ENCODE results near the gene AOPEP.

Gene AOPEP

DNA sequence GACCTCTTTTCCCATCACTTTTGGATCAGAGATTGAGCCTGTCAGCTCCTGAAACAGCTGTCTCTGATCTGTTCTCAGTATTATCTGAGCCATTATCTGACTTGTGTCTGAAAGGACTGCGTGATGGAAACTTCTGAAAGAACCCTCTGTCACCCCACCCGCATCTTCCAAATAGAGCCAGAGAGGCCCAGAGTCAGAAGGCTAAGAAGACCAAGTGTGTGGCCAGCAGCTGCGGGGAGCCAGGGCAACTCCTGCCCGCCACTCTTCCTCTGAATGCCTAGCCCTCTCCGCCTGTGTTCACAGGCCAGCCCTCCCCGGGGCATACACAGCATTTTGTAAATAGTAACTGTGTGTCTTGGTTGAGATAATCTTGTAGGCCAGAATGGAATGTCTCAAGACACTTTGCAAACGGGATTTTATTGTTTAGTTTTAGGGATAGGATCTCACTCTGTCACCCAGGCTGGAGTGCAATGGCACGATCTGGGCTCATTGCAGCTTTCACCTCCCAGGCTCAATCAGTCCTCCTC is 92.7 kb downstream of the AOPEP start:
- no peak for TF ChIP-seq ZFX (IDR thresholded peaks at IDR 0.05)
- TF ChIP-seq, protein P1, sequence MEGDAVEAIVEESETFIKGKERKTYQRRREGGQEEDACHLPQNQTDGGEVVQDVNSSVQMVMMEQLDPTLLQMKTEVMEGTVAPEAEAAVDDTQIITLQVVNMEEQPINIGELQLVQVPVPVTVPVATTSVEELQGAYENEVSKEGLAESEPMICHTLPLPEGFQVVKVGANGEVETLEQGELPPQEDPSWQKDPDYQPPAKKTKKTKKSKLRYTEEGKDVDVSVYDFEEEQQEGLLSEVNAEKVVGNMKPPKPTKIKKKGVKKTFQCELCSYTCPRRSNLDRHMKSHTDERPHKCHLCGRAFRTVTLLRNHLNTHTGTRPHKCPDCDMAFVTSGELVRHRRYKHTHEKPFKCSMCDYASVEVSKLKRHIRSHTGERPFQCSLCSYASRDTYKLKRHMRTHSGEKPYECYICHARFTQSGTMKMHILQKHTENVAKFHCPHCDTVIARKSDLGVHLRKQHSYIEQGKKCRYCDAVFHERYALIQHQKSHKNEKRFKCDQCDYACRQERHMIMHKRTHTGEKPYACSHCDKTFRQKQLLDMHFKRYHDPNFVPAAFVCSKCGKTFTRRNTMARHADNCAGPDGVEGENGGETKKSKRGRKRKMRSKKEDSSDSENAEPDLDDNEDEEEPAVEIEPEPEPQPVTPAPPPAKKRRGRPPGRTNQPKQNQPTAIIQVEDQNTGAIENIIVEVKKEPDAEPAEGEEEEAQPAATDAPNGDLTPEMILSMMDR (conservative IDR thresholded peaks at IDR 0.05) = no peak
- H3K27ac ChIP-seq = no peak overlapping the region

- no peak overlapping the region for H3K27ac ChIP-seq
- no peak for TF ChIP-seq ZFX (IDR thresholded peaks at IDR 0.05)
- TF ChIP-seq, protein P1 (conservative IDR thresholded peaks at IDR 0.05) = no peak
These were observed 94.8 kb downstream of the AOPEP start for GRCh38 chr9:94821098-94821887.

DNA sequence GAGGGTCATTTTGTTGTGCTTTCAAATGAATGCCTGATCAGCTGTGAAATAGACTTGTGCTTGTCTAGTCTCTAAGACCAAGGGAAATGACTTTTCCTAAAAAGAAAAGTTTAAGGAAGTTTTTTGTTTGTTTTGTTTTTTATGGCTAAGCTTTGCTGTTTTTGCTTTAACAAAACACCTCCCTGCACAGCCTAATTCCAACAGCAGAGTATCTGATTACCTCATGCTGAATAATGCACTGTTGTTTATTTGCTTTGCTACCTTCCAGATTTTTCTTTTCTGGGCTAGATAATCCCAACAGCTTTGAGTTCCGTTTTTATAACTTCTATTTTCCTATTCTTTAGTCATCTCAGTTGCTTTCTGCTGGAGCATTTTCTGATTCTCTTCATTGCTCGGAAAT is 95.8 kb downstream of the AOPEP start:
- TF ChIP-seq, protein P1 (conservative IDR thresholded peaks at IDR 0.05) = no peak
- no peak overlapping the region for H3K27ac ChIP-seq

DNA sequence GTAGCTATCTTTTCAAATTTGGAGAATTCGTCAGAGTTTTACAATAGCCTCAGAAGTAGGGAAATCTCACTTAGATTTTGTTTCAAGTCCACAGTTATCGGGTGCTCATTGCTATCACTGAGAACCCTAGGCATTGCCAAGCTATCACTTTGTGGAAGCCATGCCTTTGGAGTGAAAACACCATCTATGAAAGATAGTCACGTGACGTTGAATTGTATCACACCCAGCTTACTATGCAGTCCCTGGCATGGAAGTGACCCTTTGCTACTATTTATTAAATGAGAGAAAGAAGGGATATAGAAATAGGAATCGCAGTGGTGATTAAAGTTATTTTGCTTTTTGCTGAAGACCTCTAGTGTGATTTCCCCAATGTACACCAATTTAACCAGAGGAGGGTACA is 97.2 kb downstream of the AOPEP start:
- no peak overlapping the region for H3K27ac ChIP-seq

DNA sequence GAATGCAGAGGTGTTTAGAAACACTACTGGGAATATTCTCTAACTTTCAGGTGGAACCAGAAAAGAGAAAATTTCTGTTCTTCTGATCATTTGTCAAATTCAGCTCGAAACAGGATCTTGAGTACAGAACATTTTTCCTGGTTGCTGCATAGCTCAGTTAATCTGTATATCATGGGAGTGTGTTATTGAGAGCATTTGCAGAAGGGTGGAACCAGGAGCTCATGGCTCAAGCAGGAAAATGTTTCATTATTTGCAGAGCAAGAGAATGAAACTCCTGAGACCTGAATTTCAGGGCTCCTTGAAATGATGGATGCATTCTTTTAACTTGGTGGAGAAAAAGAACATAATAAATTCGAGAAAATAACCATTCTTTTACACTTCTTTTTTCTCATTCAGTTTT is 97.9 kb downstream of the AOPEP start:
- no peak overlapping the region for H3K27ac ChIP-seq
- TF ChIP-seq, protein P1 (conservative IDR thresholded peaks at IDR 0.05) = no peak
- TF ChIP-seq ZFX (IDR thresholded peaks at IDR 0.05) = no peak

More for the DNA sequence above, 97.2 kb downstream of the AOPEP start:
- no peak for TF ChIP-seq ZFX (IDR thresholded peaks at IDR 0.05)
- TF ChIP-seq, protein P1 (conservative IDR thresholded peaks at IDR 0.05) = no peak

- TF ChIP-seq ZFX (IDR thresholded peaks at IDR 0.05) = no peak
- TF ChIP-seq, protein P1 (conservative IDR thresholded peaks at IDR 0.05) = no peak
- no peak overlapping the region for H3K27ac ChIP-seq
These were observed 98.6 kb downstream of the AOPEP start for GRCh38 chr9:94824913-94825610.

DNA sequence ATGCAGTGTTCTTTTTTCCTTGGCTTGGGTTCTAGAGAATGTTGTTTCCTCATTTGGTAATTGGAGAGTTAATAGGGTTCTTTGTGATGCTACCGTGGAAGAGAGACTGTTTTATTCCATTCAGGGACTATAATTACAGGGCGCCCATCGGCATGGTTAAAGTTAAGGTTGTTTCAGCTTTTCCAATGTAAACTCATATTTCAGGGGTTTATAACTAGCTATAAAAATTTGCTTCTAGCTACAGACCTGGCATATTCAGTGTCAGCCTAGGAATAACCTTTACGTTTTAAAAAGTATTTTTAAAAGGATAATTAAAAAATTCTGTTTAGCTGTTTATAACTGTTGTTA is 99.1 kb downstream of the AOPEP start:
- no peak for TF ChIP-seq ZFX (IDR thresholded peaks at IDR 0.05)
- TF ChIP-seq, protein P1 (conservative IDR thresholded peaks at IDR 0.05) = no peak
- no peak overlapping the region for H3K27ac ChIP-seq
